Cardiac muscle cell (in vitro differentiated cells and primary cell): ENCODE data around the gene LRMDA. TPM values are rescaled to one million over a fixed set of nuclear protein-coding genes. Genes with fewer than 3 reads are reported as not detected.

ENCODE experiments used
- DNase-seq, 2 donors: peaks; one replicate each; pipeline versions ENCODE4 v3.0.0 to v3.0.0-alpha.2; 2010 to 2017; ENCODE audit warnings: low read depth in 1 of 2, low spot score in 1 of 2
- H3K27ac ChIP-seq: fragments of 200-600 bp; sonication (generic); 2 replicates; pipeline ENCODE4 v1.5.1; 2016
- H3K27me3 ChIP-seq: fragments of 200-600 bp; sonication (generic); 2 replicates; pipeline ENCODE4 v1.6.0; 2016; ENCODE audit warnings: control low read depth
- H3K36me3 ChIP-seq: fragments of 200-600 bp; sonication (generic); 2 replicates; pipeline ENCODE4 v1.5.1; 2016; ENCODE audit warnings: control low read depth
- H3K4me1 ChIP-seq: fragments of 200-600 bp; sonication (generic); 2 replicates; pipeline ENCODE4 v1.8.1; 2017; ENCODE audit warnings: low read depth, mild to moderate bottlenecking, mixed run types
- H3K4me3 ChIP-seq: fragments of 200-600 bp; sonication (generic); 2 replicates; pipeline ENCODE4 v1.5.1; 2016; ENCODE audit warnings: mild to moderate bottlenecking
- H3K9me3 ChIP-seq: fragments of 200-600 bp; sonication (generic); 2 replicates; pipeline ENCODE4 v1.5.1; 2017; ENCODE audit warnings: low read depth, mild to moderate bottlenecking, control low read depth
- polyA plus RNA-seq: library from polyadenylated mRNA; unstranded; fragments of >200 nt; fragmentation: Nextera tagmentation; extraction: Ambion mirVana; gene quantifications from 2 replicates; pipeline ENCODE4 v1.2.1, GENCODE V29; 2016
- total RNA-seq: library from RNA; depleted of rRNA; stranded (reverse); fragments of >200 nt; gene quantifications from 2 replicates; pipeline ENCODE4 v1.2.3, GENCODE V29; 2016
- TF ChIP-seq, protein P1 (sequence below): IDR thresholded peaks from 2 replicates; pipeline ENCODE4 v1.5.1; 2012; ENCODE audit warnings: low read depth, mild to moderate bottlenecking, low read length

Gene LRMDA
- total and polyA plus RNA-seq, 2 experiments from 2014 or later: 6.2 to 11.7 TPM

DNA sequence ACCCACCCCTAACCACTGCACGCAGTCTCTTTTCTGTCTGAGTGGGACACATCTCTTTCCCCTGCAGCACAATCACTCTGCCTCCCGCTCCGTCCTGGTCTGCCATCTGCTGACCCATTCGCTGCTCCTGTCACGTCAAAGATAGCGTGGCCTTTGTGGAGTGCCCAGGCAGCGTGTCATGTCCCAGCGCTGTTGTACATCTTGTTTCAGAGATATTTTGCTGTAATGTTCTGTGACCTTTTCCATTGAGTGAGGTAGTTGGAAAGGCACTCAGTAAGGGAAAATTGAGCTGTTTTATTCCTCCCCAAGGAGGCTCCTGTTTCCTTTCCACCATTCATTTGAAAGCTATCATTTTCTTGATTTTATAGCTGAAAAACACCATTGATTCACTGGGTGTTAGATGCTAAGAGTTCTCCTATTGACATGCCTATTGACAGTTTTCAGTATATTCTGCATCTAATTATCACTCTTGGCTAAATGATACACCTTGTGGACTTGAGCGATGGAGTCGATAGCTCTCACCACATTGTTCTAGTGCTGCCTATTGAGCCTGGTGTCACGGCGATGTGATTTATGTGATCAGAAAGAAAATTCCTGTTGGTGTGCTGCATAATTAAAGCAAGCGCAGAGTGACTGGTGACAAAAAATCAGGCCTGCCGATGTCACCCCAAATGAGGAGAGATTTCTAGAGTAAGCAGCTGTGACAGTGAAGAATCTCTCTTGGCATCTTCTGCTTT lies 372.6 kb downstream of the LRMDA start:
- H3K27ac ChIP-seq: no peak overlapping the region
- TF ChIP-seq, protein P1, sequence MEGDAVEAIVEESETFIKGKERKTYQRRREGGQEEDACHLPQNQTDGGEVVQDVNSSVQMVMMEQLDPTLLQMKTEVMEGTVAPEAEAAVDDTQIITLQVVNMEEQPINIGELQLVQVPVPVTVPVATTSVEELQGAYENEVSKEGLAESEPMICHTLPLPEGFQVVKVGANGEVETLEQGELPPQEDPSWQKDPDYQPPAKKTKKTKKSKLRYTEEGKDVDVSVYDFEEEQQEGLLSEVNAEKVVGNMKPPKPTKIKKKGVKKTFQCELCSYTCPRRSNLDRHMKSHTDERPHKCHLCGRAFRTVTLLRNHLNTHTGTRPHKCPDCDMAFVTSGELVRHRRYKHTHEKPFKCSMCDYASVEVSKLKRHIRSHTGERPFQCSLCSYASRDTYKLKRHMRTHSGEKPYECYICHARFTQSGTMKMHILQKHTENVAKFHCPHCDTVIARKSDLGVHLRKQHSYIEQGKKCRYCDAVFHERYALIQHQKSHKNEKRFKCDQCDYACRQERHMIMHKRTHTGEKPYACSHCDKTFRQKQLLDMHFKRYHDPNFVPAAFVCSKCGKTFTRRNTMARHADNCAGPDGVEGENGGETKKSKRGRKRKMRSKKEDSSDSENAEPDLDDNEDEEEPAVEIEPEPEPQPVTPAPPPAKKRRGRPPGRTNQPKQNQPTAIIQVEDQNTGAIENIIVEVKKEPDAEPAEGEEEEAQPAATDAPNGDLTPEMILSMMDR: no peak

DNA sequence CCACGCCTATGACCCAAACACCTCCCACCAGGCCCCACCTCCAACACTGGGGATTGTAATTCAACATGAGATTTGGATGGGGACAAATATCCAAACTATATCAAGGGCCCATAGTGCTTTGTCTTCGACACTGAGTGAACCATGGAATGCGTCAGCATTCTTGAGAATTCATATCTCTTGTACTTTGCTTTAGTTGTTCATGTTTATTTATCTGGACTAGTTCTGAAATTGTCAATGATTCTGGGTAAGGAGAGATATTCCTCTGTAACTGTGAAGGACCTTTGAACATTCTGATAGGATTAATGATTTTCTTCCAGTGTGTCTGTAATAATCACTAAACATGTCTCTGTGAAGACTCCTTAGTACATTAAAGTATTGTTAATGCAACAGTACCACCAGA lies 374.8 kb downstream of the LRMDA start:
- no peak for DNase-seq
- no peaks in the 10 kb centered on the region for H3K9me3 ChIP-seq
- H3K36me3 ChIP-seq: no peaks in the 10 kb centered on the region
- H3K4me1 ChIP-seq: no peaks in the 10 kb centered on the region
- H3K27ac ChIP-seq: no peak overlapping the region
- H3K27me3 ChIP-seq: no peaks in the 10 kb centered on the region
- H3K4me3 ChIP-seq: no peak overlapping the region
- TF ChIP-seq, protein P1: no peak

More for the DNA sequence above, 372.6 kb downstream of the LRMDA start:
- Histone ChIP-seq H3K27me3 (no peaks in the 10 kb centered on the region), H3K9me3 (no peaks in the 10 kb centered on the region), H3K4me1 (no peaks in the 10 kb centered on the region), H3K4me3 (no peak overlapping the region), H3K36me3 (no peaks in the 10 kb centered on the region)
- DNase-seq: no peak

DNA sequence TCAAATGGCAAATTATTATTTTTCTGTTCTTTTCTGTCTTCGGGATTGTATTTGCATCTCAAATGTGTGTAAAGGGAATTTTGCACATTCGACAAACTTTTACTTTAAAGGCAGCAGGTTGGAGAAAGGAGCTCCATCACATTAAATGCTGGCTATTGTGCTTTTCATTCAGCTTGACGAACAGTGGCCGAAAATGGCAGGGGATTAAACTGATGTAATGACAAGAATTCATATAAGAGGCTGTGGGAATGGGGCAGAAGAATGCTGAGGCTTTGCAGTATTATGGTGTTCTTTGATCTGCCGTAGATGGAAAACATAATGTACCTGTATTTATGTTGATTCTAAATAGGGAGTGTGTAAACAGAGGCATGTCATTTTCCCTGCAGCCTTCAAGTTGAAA lies 376.0 kb downstream of the LRMDA start:
- DNase-seq: no peak
- Histone ChIP-seq H3K4me3 (no peak overlapping the region), H3K27me3 (no peaks in the 10 kb centered on the region), H3K4me1 (no peaks in the 10 kb centered on the region), H3K27ac (no peak overlapping the region), H3K9me3 (no peaks in the 10 kb centered on the region), H3K36me3 (no peaks in the 10 kb centered on the region)
- TF ChIP-seq, protein P1: no peak

DNA sequence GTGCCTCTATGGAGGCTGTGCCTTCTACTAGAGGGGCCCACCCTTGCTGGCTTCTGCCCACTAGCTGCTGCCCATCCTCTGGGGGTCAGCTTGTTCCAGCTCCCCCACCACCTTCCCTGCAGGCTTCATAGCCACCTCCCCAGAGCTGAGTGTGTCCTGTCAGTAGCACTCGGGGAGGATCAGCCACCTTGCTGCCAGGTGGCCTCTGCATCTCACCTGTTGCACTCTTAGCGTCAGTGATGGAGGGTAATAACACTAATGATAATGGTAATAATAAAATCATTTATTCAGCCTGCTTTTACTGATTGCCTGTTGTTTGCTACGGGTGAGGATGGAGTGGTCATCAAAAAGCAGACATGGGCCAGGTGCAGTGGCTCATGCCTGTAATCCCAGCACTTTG lies 377.6 kb downstream of the LRMDA start:
- no peaks in the 10 kb centered on the region for H3K9me3 ChIP-seq
- no peaks in the 10 kb centered on the region for H3K4me1 ChIP-seq
- no peaks in the 10 kb centered on the region for H3K27me3 ChIP-seq
- DNase-seq: no peak
- no peaks in the 10 kb centered on the region for H3K36me3 ChIP-seq
- TF ChIP-seq, protein P1: no peak
- H3K27ac ChIP-seq: no peak overlapping the region
- H3K4me3 ChIP-seq: no peak overlapping the region

DNA sequence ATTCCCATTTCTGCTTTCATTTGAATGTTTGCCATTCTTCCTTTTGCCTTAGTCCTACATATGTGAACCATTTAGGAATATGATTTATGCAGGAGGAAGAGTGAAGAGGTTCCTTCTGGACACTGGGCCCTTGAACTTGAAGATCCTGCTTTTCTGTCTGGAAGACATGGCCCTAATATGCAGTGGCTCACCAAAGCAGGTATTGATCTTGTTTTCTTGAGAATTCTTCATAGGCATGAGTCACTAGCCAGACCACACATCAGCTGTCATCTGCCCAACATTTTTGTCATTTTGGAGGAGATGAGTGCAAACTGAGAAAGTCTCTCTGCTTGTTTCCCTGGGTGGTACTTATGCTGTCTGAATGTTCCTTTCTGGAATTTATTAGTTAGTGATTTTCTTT lies 382.6 kb downstream of the LRMDA start:
- H3K4me3 ChIP-seq: no peak overlapping the region
- no peak overlapping the region for H3K27ac ChIP-seq
- DNase-seq: no peak
- peaks cover 8% of the 10 kb centered on the region for H3K27me3 ChIP-seq
- no peaks in the 10 kb centered on the region for H3K36me3 ChIP-seq
- TF ChIP-seq, protein P1: no peak
- H3K4me1 ChIP-seq: no peaks in the 10 kb centered on the region
- H3K9me3 ChIP-seq: no peaks in the 10 kb centered on the region
